ENCODE data around the gene NRP1. TPM values are rescaled to one million over a fixed set of nuclear protein-coding genes. Genes with fewer than 3 reads are reported as not detected.

Gene NRP1
- total RNA-seq, 1 donor from 2014 or later, result 159 TPM

GRCh38 chr10:33252794-33253203, 81.7 kb downstream of the NRP1 start:
- no peak for DNase-seq
- intact Hi-C loops (cut with DNase I), result no loop called here
- no peak for ATAC-seq (ENCODE audit: poor library complexity)

- intact Hi-C loops (cut with DNase I), result no loop called here
- ATAC-seq (ENCODE audit: poor library complexity) (no peak), DNase-seq (no peak)
Observed at GRCh38 chr10:33252324-33252723, 82.1 kb downstream of the NRP1 start.

GRCh38 chr10:33249659-33250345, 84.7 kb downstream of the NRP1 start:
- intact Hi-C loops (cut with DNase I), result no loop called here
- DNase-seq (no peak), ATAC-seq (ENCODE audit: poor library complexity) (peak; percentile 52)

GRCh38 chr10:33249137-33249536, 85.3 kb downstream of the NRP1 start:
- intact Hi-C loops (cut with DNase I), result no loop called here
- DNase-seq (no peak), ATAC-seq (ENCODE audit: poor library complexity) (no peak)

GRCh38 chr10:33248638-33249037, 85.8 kb downstream of the NRP1 start:
- DNase-seq, result no peak
- ATAC-seq (ENCODE audit: poor library complexity), result no peak
- intact Hi-C loops (cut with DNase I), result no loop called here

GRCh38 chr10:33247221-33247922, 87.1 kb downstream of the NRP1 start:
- intact Hi-C loops (cut with DNase I), result no loop called here
- DNase-seq (no peak), ATAC-seq (ENCODE audit: poor library complexity) (peak; percentile 9)

- DNase-seq, result no peak
- intact Hi-C loops (cut with DNase I), result no loop called here
- no peak for ATAC-seq (ENCODE audit: poor library complexity)
Observed at GRCh38 chr10:33245343-33245742, 89.1 kb downstream of the NRP1 start.

GRCh38 chr10:33244354-33244967, 90.0 kb downstream of the NRP1 start:
- intact Hi-C loops (cut with DNase I), result no loop called here
- DNase-seq, result no peak
- ATAC-seq (ENCODE audit: poor library complexity), result no peak

GRCh38 chr10:33243703-33244102, 90.8 kb downstream of the NRP1 start:
- DNase-seq (no peak), ATAC-seq (ENCODE audit: poor library complexity) (no peak)
- intact Hi-C loops (cut with DNase I), result no loop called here

- intact Hi-C loops (cut with DNase I), result no loop called here
- no peak for ATAC-seq (ENCODE audit: poor library complexity)
Observed at GRCh38 chr10:33242931-33243330, 91.5 kb downstream of the NRP1 start.

GRCh38 chr10:33241351-33241750, 93.1 kb downstream of the NRP1 start:
- DNase-seq (no peak), ATAC-seq (ENCODE audit: poor library complexity) (peak; percentile 23)
- intact Hi-C loops (cut with DNase I), result no loop called here

More at GRCh38 chr10:33242931-33243330, 91.5 kb downstream of the NRP1 start:
- DNase-seq, result no peak

GRCh38 chr10:33240931-33241330, 93.5 kb downstream of the NRP1 start:
- no peak for DNase-seq
- no peak for ATAC-seq (ENCODE audit: poor library complexity)
- intact Hi-C loops (cut with DNase I), result no loop called here

- ATAC-seq (ENCODE audit: poor library complexity) (no peak), DNase-seq (no peak)
- intact Hi-C loops (cut with DNase I), result no loop called here
Observed at GRCh38 chr10:33240258-33240657, 94.2 kb downstream of the NRP1 start.

- intact Hi-C loops (cut with DNase I), result no loop called here
- DNase-seq (no peak), ATAC-seq (ENCODE audit: poor library complexity) (no peak)
Observed at GRCh38 chr10:33239257-33239656, 95.2 kb downstream of the NRP1 start.

- intact Hi-C loops (cut with DNase I), result no loop called here
- no peak for ATAC-seq (ENCODE audit: poor library complexity)
- no peak for DNase-seq
Observed at GRCh38 chr10:33238643-33239042, 95.8 kb downstream of the NRP1 start.

GRCh38 chr10:33237736-33238624, 96.5 kb downstream of the NRP1 start:
- intact Hi-C loops (cut with DNase I), result no loop called here
- ATAC-seq (ENCODE audit: poor library complexity) (no peak), DNase-seq (no peak)

- ATAC-seq (ENCODE audit: poor library complexity), result no peak
- intact Hi-C loops (cut with DNase I), result no loop called here
- no peak for DNase-seq
Observed at GRCh38 chr10:33236916-33237315, 97.6 kb downstream of the NRP1 start.

GRCh38 chr10:33235951-33236350, 98.5 kb downstream of the NRP1 start:
- DNase-seq, result no peak
- no peak for ATAC-seq (ENCODE audit: poor library complexity)
- intact Hi-C loops (cut with DNase I), result no loop called here

GRCh38 chr10:33235251-33235884, 99.1 kb downstream of the NRP1 start:
- intact Hi-C loops (cut with DNase I), result no loop called here
- ATAC-seq (ENCODE audit: poor library complexity), result no peak
- DNase-seq, result no peak

Data from Right ventricle myocardium superior (tissue), 1 donor.